GM10248 (cell line): ENCODE results near the gene SERPINA1.
A peak's percentile ranks its signal among the peaks of the same experiment; 100 is the strongest.

ENCODE experiments used
- CTCF ChIA-PET: fragments of 300-600 bp; sonication (Branson Sonifier 250); formaldehyde crosslinking; extraction: SDS; loops from one replicate; lab custom pipeline; 2021; ENCODE audit warnings: antibody characterized with exemption; lab: Yijun Ruan, JAX
- POLR2A ChIA-PET: fragments of 350-650 bp; sonication (Branson Sonifier 250); formaldehyde crosslinking; extraction: SDS; loops from one replicate; lab custom pipeline; 2020; ENCODE audit warnings: antibody characterized with exemption; lab: Yijun Ruan, JAX
- DNase-seq: peaks from one replicate; pipeline ENCODE4 v3.0.0; 2012; ENCODE audit errors: extremely low spot score
- CTCF ChIP-seq: IDR thresholded peaks from 2 replicates; pipeline ENCODE4 v1.5.1; 2012; ENCODE audit warnings: mild to moderate bottlenecking, low read depth; ENCODE audit errors: extremely low read depth, missing control alignments, control extremely low read depth

The SERPINA1 gene

GRCh38 chr14:94388384-94389103, at the start of gene SERPINA1:
TSS of gene SERPINA1 (minus strand) at chr14:94388602. CDS start at chr14:94383237, 5,365 bp downstream.
- CTCF ChIA-PET, result no interaction called here
- no peak for TF ChIP-seq CTCF
- DNase-seq, result no peak

DNA sequence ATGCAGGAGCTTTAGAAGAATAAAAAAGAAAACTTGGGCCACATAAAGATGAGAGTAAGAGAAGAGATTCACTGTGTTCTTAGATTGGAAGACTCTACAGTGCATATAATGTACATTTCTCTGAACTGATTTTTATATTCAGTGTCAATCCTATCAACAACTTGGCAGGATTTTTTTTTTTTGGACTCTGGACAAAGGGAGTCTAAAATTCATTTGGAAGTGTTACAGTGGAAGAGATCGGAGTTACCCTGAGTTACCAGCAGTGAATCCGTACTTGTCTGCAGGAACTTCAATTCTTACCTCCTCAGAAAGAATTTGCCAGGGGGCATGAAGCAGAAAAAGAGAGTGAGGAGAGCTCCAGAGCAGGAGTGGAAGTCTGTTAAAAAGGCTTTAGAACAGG, 40.2 kb upstream of the SERPINA1 start:
- DNase-seq, result no peak
- ChIA-PET CTCF (interaction anchor here (1.2 kb wide), 1 partner anchor 121 kb away, joined by 3 read pairs; no protein-coding TSS in a partner anchor), POLR2A (no interaction called here)
- TF ChIP-seq CTCF, result no peak

More at GRCh38 chr14:94388384-94389103, at the start of gene SERPINA1:
- POLR2A ChIA-PET, result no interaction called here

GRCh38 chr14:94427016-94427613, 38.7 kb upstream of the SERPINA1 start:
- no peak for DNase-seq
- ChIA-PET CTCF (interaction anchor here (1.7 kb wide), 1 partner anchor 59 kb away, joined by 4 read pairs; no protein-coding TSS in a partner anchor), POLR2A (no interaction called here)
- no peak for TF ChIP-seq CTCF

DNA sequence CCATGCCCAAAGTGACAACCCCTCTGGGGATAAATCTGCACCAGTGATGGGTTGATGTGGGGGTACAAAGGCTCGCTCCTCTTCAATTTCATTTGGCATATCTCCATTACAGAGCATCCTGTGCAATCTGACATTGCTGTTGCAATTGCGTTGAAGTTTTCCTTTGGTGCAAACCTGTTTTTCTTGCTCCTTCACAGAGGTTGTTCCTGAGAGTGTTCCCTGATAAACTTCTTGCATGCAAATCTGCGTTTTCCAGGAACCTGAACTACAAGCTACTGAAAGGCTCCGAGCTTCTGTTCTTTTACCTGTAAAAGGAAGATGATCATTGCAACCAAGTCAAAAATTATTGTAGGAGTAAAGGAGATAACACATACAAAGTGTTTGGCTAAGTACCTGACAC, 38.1 kb upstream of the SERPINA1 start:
- CTCF ChIA-PET, result interaction anchor here (1.7 kb wide), 1 partner anchor 60 kb away, joined by 4 read pairs; no protein-coding TSS in a partner anchor

DNA sequence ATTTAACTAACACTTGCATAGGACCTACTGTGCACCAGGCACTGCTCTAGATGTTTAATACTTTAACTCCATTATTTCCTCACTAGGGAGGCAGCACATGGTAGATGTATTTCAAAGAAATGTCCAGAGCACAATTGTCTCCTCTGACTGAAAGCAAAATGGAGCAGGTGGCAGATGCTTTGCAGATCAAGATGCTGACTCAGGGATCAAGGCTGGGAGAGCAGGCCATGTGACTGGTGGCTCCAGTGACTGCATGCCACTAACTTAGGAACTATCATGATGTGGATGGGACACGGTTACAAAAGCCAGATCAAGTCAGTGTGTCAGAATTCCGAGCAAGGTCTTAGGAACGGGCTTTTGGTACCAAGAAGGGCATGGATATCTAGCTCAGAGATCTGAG, 36.0 kb upstream of the SERPINA1 start:
- DNase-seq, result no peak
- ChIA-PET CTCF (no interaction called here), POLR2A (no interaction called here)
- TF ChIP-seq CTCF, result no peak

More for the DNA sequence above, 38.1 kb upstream of the SERPINA1 start:
- no peak for TF ChIP-seq CTCF
- POLR2A ChIA-PET, result no interaction called here
- DNase-seq, result no peak

GRCh38 chr14:94423453-94424056, 35.2 kb upstream of the SERPINA1 start:
- POLR2A ChIA-PET, result no interaction called here
- peak; percentile 52 for DNase-seq
- TF ChIP-seq CTCF, result peak; percentile 76
- CTCF ChIA-PET, result interaction anchor here (0.6 to 2.6 kb wide), 14 partner anchors 9 to 128 kb away, joined by 3 to 15 read pairs (median 4); no protein-coding TSS in a partner anchor
